OCI-M2 (cell line): ENCODE measurements around the gene MLLT1.

Experiments used
- DNase-seq: peaks from one replicate; lab custom pipeline; 2025; ENCODE audit not compliant: unreplicated experiment; lab: John Stamatoyannopoulos, UW

The MLLT1 gene

DNA sequence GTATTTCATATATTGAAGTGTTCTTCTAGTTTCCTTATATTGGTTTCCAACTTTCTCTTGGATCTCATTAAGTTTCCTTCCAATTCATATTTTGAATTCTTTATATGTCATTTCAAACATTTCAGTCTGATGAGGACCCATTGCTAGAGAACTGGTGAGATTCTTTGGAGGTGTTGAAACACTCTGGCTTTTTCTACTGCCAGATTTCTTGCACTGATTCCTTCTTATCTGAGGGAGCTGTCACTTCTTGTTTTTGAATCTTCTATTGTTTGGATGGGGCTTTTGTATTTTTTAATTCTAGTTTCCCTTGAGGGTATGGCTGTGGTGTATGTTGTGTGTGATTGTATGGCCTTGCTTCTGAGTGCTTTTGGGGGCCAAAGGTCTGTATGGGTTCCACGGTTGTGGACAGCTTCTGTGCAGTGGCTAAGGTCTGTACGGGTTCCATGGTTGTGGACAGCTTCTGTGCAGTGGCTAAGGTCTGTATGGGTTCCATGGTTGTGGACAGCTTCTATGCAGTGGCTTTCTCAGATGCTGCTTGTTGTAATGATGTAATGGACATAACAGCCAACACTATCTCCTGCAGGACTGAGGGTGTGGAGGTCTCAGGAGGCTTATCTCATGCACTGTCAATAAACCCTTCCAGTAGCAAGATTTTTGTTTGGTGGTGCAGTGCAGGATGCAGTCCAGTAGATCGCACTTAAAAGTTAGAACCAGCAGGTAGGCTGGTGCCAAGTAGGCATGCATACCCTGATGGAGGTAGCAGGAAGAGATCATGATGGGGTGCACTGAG is 107.5 kb downstream of the MLLT1 start:
- no peak for DNase-seq

GRCh38 chr19:6167115-6167514 is 112.7 kb downstream of the MLLT1 start:
- no peak for DNase-seq

DNA sequence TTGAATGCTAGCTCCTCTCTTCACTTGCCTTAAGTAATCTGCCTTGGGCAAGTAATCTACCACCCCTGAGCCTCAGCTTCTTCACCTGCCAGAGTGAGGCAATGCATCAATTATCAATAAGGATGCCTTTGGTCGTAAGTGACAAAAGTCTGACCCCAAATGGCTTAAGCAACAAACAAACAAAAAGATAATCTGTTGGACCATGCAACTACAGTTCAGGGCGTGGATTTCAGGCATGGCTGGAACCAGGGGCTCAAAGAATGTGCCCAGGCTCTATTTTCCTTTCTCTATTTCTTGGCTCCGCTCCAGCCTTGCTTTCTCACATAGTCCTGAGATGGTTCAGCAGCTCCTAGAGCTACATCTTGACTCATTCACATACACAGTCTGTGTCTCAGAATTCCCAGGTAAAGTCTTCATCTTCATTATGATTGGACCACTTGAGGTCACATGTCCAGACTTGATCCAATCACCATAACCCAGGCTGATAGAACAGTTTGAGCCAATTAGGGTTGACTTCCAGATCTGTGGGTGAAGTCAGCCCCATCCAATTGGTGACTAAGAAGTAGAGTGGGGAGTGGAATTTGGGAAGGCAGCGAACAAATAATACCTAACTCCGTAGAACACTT is 114.8 kb downstream of the MLLT1 start:
- no peak for DNase-seq

DNA sequence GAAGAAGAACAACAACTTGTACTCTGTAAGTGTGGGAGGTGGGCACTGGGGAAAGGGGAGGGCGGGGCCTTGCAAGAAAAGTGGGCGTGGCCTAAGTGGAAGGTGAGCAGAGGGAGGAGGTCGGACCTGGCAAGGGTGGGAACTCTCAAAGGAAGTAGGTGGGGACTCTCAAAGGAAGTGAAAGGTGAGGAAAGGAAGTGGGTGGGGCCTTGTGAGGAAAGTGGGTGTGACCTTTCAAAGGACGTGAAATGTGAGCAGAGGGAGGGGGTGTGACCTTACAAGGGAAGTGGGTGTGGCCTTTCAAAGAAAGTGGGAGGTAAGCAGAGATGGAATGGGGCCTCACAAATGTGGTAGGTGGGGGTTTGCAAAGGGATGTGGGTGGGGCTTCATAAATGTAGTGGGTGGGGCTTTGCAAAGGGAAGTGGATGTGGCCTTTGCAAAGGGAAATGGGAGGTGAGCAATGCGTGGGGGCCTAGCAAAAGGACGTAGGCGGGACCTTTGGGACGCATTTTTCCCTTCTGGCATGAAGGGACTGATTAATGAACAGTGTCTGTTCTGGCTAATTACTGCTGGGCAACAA is 118.4 kb downstream of the MLLT1 start:
- DNase-seq = no peak
